Activated CD4-positive, alpha-beta T cell treated with anti-CD3 and anti-CD28 coated beads, Interleukin-2, amount 10 ng/mL, durations not matched to agents 24 days and 14 days (primary cell): ENCODE measurements around the gene COA3. TPM values are rescaled to one million over a fixed set of nuclear protein-coding genes. Genes with fewer than 3 reads are reported as not detected.
"Not testable (repeated sequence)": the region's sequence is repeated elsewhere in the genome, so short reads cannot be mapped to it uniquely, and the experiment has no call there.

Experiments used
- DNase-seq: peaks from one replicate; pipeline ENCODE4 v3.0.0; 2022
- H3K27ac Mint-ChIP-seq: one replicate; pipeline ENCODE4 v1.8.0; 2022; ENCODE audit warnings: mild to moderate bottlenecking, mixed read lengths
- H3K27me3 Mint-ChIP-seq: one replicate; pipeline ENCODE4 v1.8.0; 2022; ENCODE audit warnings: mixed read lengths
- H3K36me3 Mint-ChIP-seq: one replicate; pipeline ENCODE4 v1.8.0; 2022; ENCODE audit warnings: low read depth, mild to moderate bottlenecking, mixed read lengths
- H3K4me1 Mint-ChIP-seq: one replicate; pipeline ENCODE4 v1.8.0; 2021; ENCODE audit warnings: mixed read lengths
- H3K4me3 Mint-ChIP-seq: one replicate; pipeline ENCODE4 v1.8.0; 2022; ENCODE audit warnings: mild to moderate bottlenecking, moderate library complexity, mixed read lengths
- H3K9me3 Mint-ChIP-seq: one replicate; pipeline ENCODE4 v1.8.0; 2021; ENCODE audit warnings: mixed read lengths
- intact Hi-C: fragments of 100-400 bp; cut with micrococcal nuclease; formaldehyde crosslinking; loops from one replicate; pipeline ENCODE4 v1.15.1; 2023
- total RNA-seq: library from RNA; stranded (reverse); gene quantifications from 2 replicates; pipeline ENCODE4 v1.2.3, GENCODE V29; 2022

COA3 gene
- total RNA-seq, 1 donor from 2014 or later = 50.4 TPM

GRCh38 chr17:42769964-42770363 is 28.5 kb downstream of the COA3 start:
- Mint-ChIP-seq H3K27me3 (peaks cover 11% of the 10 kb centered on the region), H3K4me1 (peaks cover 15% of the 10 kb centered on the region)
- H3K9me3 Mint-ChIP-seq, DNase-seq, H3K4me3 Mint-ChIP-seq, H3K27ac Mint-ChIP-seq, H3K36me3 Mint-ChIP-seq: not testable (repeated sequence)
- intact Hi-C loops = loop anchor here (10.0 kb wide), 1 partner anchor 165 kb away; the partner anchor contains the start of genes RETREG3 and TUBG1

GRCh38 chr17:42768006-42768405 is 30.5 kb downstream of the COA3 start:
- not testable (repeated sequence) for H3K9me3 Mint-ChIP-seq, H3K27ac Mint-ChIP-seq, DNase-seq, H3K36me3 Mint-ChIP-seq, H3K4me3 Mint-ChIP-seq, H3K4me1 Mint-ChIP-seq
- peaks cover 18% of the 10 kb centered on the region for H3K27me3 Mint-ChIP-seq
- intact Hi-C loops = loop anchor here (10.0 kb wide), 1 partner anchor 163 kb away; the partner anchor contains the start of genes RETREG3 and TUBG1

GRCh38 chr17:42767512-42767911 is 31.0 kb downstream of the COA3 start:
- Mint-ChIP-seq H3K9me3 (no peaks in the 10 kb centered on the region), H3K4me1 (peaks cover 5% of the 10 kb centered on the region), H3K27ac (no peak overlapping the region), H3K4me3 (no peak overlapping the region), H3K36me3 (no peaks in the 10 kb centered on the region), H3K27me3 (peaks cover 23% of the 10 kb centered on the region)
- intact Hi-C loops = loop anchor here (10.0 kb wide), 1 partner anchor 163 kb away; the partner anchor contains the start of genes RETREG3 and TUBG1
- DNase-seq = no peak

DNA sequence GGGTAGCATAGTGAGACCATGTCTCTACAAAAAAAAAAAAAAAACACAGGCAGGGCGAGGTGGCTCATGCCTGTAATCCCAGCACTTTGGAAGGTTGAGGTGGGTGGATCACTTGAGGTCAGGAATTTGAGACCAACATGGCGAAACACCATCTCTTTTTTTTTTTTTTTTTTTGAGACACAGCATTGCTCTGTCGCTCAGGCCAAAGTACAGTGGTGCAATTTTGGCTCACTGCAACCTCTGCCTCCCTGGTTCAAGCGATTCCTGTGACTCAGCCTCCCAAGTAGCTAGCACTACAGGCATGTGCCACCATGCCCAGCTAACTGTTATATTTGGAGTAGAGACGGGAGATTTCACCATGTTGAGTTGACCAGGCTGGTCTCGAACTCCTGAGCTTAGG is 32.4 kb downstream of the COA3 start:
- Mint-ChIP-seq H3K4me3 (no peak overlapping the region), H3K9me3 (no peaks in the 10 kb centered on the region), H3K4me1 (peaks cover 2% of the 10 kb centered on the region), H3K27me3 (peaks cover 35% of the 10 kb centered on the region), H3K27ac (no peak overlapping the region), H3K36me3 (no peaks in the 10 kb centered on the region)
- intact Hi-C loops = loop anchor here (10.0 kb wide), 1 partner anchor 161 kb away; the partner anchor contains the start of genes RETREG3 and TUBG1
- DNase-seq = no peak

- peak overlapping the region; percentile 44 for H3K4me3 Mint-ChIP-seq
Observed at GRCh38 chr17:42761638-42762037, 36.9 kb downstream of the COA3 start.

GRCh38 chr17:42760652-42761581 is 37.6 kb downstream of the COA3 start, which contains the start of gene RAMP2:
RAMP2 (plus strand) TSS chr17:42761227; CDS start chr17:42761262, 35 bp downstream.
- peaks cover 4% of the 10 kb centered on the region for H3K4me1 Mint-ChIP-seq
- intact Hi-C loops = loop anchor here (10.0 kb wide), 1 partner anchor 156 kb away; the partner anchor contains the start of genes RETREG3 and TUBG1
- H3K27ac Mint-ChIP-seq = no peak within 1 kb of the TSS
- H3K27me3 Mint-ChIP-seq = peaks cover 60% of the 10 kb centered on the region
- no peaks in the 10 kb centered on the region for H3K9me3 Mint-ChIP-seq
- peak; percentile 71 for DNase-seq
- no peaks in the 10 kb centered on the region for H3K36me3 Mint-ChIP-seq
- H3K4me3 Mint-ChIP-seq = peak within 1 kb of the TSS; percentile 44

More at GRCh38 chr17:42761638-42762037, 36.9 kb downstream of the COA3 start:
- H3K9me3 Mint-ChIP-seq = no peaks in the 10 kb centered on the region
- H3K27ac Mint-ChIP-seq = no peak overlapping the region
- intact Hi-C loops = loop anchor here (2.0 to 10.0 kb wide), 3 partner anchors 17 to 183 kb away; partner anchors contain the start of genes EZH1, RETREG3 and TUBG1
- H3K27me3 Mint-ChIP-seq = peaks cover 55% of the 10 kb centered on the region
- H3K4me1 Mint-ChIP-seq = peaks cover 4% of the 10 kb centered on the region
- DNase-seq = no peak
- no peaks in the 10 kb centered on the region for H3K36me3 Mint-ChIP-seq

- Mint-ChIP-seq H3K4me1 (peaks cover 4% of the 10 kb centered on the region), H3K27me3 (peaks cover 58% of the 10 kb centered on the region), H3K27ac (no peak overlapping the region), H3K36me3 (no peaks in the 10 kb centered on the region), H3K4me3 (peak overlapping the region; percentile 44), H3K9me3 (no peaks in the 10 kb centered on the region)
- DNase-seq = no peak
- intact Hi-C loops = loop anchor here (10.0 kb wide), 1 partner anchor 155 kb away; the partner anchor contains the start of genes RETREG3 and TUBG1
Observed at GRCh38 chr17:42759982-42760651, 38.4 kb downstream of the COA3 start.

- no peak for DNase-seq
- Mint-ChIP-seq H3K27ac (no peak overlapping the region), H3K27me3 (peaks cover 57% of the 10 kb centered on the region)
Observed at GRCh38 chr17:42754782-42755181, 43.7 kb downstream of the COA3 start.

DNA sequence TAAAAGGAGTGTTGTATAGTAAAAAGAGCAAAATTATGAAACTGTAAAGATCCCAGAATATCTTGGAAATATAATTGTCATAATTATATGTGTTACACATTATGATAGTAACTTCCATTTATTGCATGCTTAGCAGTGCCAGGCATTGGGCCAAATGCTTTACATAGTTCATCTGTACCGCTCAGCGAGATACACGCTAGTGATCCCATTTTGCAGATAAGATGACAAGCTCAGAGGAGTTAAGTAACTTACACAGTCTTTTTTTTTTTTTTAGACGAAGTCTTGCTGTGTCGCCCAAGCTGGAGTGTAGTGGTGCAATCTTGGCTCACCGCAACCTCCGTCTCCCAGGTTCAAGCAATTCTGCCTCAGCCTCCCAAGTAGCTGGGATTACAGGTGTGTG is 46.9 kb downstream of the COA3 start:
- intact Hi-C loops = no loop called here
- Mint-ChIP-seq H3K27me3 (peaks cover 63% of the 10 kb centered on the region), H3K4me3 (no peak overlapping the region), H3K4me1 (no peaks in the 10 kb centered on the region), H3K36me3 (no peaks in the 10 kb centered on the region), H3K9me3 (no peaks in the 10 kb centered on the region), H3K27ac (no peak overlapping the region)
- no peak for DNase-seq

More at GRCh38 chr17:42754782-42755181, 43.7 kb downstream of the COA3 start:
- H3K36me3 Mint-ChIP-seq = no peaks in the 10 kb centered on the region
- no peaks in the 10 kb centered on the region for H3K4me1 Mint-ChIP-seq
- intact Hi-C loops = no loop called here
- H3K4me3 Mint-ChIP-seq = no peak overlapping the region
- no peaks in the 10 kb centered on the region for H3K9me3 Mint-ChIP-seq

GRCh38 chr17:42750739-42751344 is 47.7 kb downstream of the COA3 start:
- H3K36me3 Mint-ChIP-seq = no peaks in the 10 kb centered on the region
- H3K9me3 Mint-ChIP-seq = no peaks in the 10 kb centered on the region
- peaks cover 61% of the 10 kb centered on the region for H3K27me3 Mint-ChIP-seq

GRCh38 chr17:42748908-42749798 is 49.4 kb downstream of the COA3 start:
- no peak overlapping the region for H3K27ac Mint-ChIP-seq
- intact Hi-C loops = no loop called here
- H3K4me1 Mint-ChIP-seq = peaks cover 9% of the 10 kb centered on the region
- H3K4me3 Mint-ChIP-seq = no peak overlapping the region
- no peak for DNase-seq
- H3K9me3 Mint-ChIP-seq = peaks cover 4% of the 10 kb centered on the region
- peaks cover 5% of the 10 kb centered on the region for H3K36me3 Mint-ChIP-seq
- H3K27me3 Mint-ChIP-seq = peaks cover 57% of the 10 kb centered on the region

More at GRCh38 chr17:42750739-42751344, 47.7 kb downstream of the COA3 start:
- Mint-ChIP-seq H3K4me3 (no peak overlapping the region), H3K27ac (no peak overlapping the region), H3K4me1 (no peaks in the 10 kb centered on the region)
- DNase-seq = no peak
- intact Hi-C loops = no loop called here

DNA sequence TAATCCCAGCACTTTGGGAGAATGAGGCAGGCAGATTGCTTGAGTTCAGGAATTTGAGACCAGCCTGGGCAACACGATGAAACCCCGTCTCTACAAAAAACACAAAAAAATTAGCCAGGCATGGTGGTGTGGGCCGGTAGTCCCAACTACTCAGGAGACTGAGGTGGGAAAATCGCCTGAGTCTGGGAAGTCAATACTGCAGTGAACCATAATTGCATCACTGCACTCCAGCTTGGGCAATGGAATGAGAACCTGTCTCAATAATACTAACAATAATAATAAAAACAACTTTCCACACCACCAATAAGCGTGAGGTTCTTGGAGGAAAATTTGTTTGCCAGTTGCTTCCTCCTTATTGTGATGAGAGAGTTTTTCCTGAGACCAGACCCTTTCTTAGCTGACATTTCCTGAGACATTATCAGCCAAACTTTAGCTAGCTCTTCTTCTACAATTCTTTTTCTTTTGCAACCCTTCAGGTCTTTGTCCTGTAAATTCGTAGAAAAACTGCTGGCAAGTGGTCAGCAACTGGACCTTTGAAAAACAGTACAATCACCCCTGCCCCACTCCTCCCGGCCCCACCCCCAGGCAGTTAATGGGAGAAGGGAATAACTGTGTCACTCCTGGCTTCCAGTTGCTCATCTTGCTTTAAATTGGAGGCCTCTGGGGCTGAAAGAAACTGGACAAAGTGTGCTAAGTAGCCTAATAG is 50.1 kb downstream of the COA3 start:
- H3K4me3 Mint-ChIP-seq = no peak overlapping the region
- peaks cover 8% of the 10 kb centered on the region for H3K36me3 Mint-ChIP-seq
- no peak for DNase-seq
- H3K27me3 Mint-ChIP-seq = peaks cover 54% of the 10 kb centered on the region
- H3K4me1 Mint-ChIP-seq = peaks cover 15% of the 10 kb centered on the region
- peaks cover 4% of the 10 kb centered on the region for H3K9me3 Mint-ChIP-seq
- no peak overlapping the region for H3K27ac Mint-ChIP-seq
- intact Hi-C loops = no loop called here
